OCI-LY1 (cell line): Measurements from ENCODE around the gene ARHGAP10.
A peak's percentile ranks its signal among the peaks of the same experiment; 100 is the strongest.

Source experiments
- H2AFZ ChIP-seq: fragments of 200-600 bp; sonication (generic), shearing (Covaris generic); 2 replicates; pipeline ENCODE4 v1.6.0; 2014; ENCODE audit warnings: antibody characterized with exemption, mild to moderate bottlenecking, low read length
- H3F3A ChIP-seq: fragments of 200-600 bp; sonication (generic), shearing (Covaris generic); 2 replicates; pipeline ENCODE4 v1.6.0; 2014; ENCODE audit warnings: mild to moderate bottlenecking, antibody characterized with exemption, low read length, moderate library complexity; ENCODE audit not compliant: insufficient read depth
- H3K27ac ChIP-seq: fragments of 200-600 bp; sonication (generic); 2 replicates; pipeline ENCODE4 v1.5.1; 2014; ENCODE audit warnings: low read length, mixed run types, mild to moderate bottlenecking, low read depth; ENCODE audit not compliant: poor library complexity, severe bottlenecking
- H3K27me3 ChIP-seq: fragments of 200-600 bp; sonication (generic); 2 replicates; pipeline ENCODE4 v1.6.0; 2014; ENCODE audit warnings: antibody characterized with exemption, mild to moderate bottlenecking, low read length, moderate library complexity; ENCODE audit not compliant: insufficient read depth
- H3K36me3 ChIP-seq: fragments of 200-600 bp; sonication (generic); 2 replicates; pipeline ENCODE4 v1.6.1; 2014; ENCODE audit warnings: mild to moderate bottlenecking, antibody characterized with exemption, low read length, moderate library complexity, mixed read lengths; ENCODE audit not compliant: insufficient read depth
- H3K4me1 ChIP-seq: fragments of 200-600 bp; sonication (generic); 2 replicates; pipeline ENCODE4 v1.5.1; 2014; ENCODE audit warnings: mild to moderate bottlenecking, low read length, moderate library complexity; ENCODE audit not compliant: insufficient read depth, severe bottlenecking
- H3K4me2 ChIP-seq: fragments of 200-600 bp; sonication (generic), shearing (Covaris generic); 2 replicates; pipeline ENCODE4 v1.6.1; 2014; ENCODE audit warnings: low read length
- H3K4me3 ChIP-seq: fragments of 200-600 bp; sonication (generic); 2 replicates; pipeline ENCODE4 v1.5.1; 2014; ENCODE audit warnings: low read length, low read depth, mild to moderate bottlenecking, mixed read lengths; ENCODE audit not compliant: poor library complexity, severe bottlenecking
- H3K79me2 ChIP-seq: fragments of 200-600 bp; shearing (Covaris generic); 2 replicates; pipeline ENCODE4 v1.6.1; 2016; ENCODE audit warnings: mixed run types, low read length, mixed read lengths; ENCODE audit not compliant: insufficient read depth
- H3K9ac ChIP-seq: fragments of 200-600 bp; sonication (generic), shearing (Covaris generic); 2 replicates; pipeline ENCODE4 v1.6.1; 2014; ENCODE audit warnings: mild to moderate bottlenecking, low read length, mixed read lengths
- H3K9me2 ChIP-seq: fragments of 200-600 bp; sonication (generic), shearing (Covaris generic); 2 replicates; pipeline ENCODE4 v1.6.1; 2014; ENCODE audit warnings: low read depth, mild to moderate bottlenecking, low read length, mixed read lengths
- H3K9me3 ChIP-seq: fragments of 200-600 bp; shearing (Covaris generic); 2 replicates; pipeline ENCODE4 v1.6.1; 2014; ENCODE audit warnings: low read length, mixed read lengths
- H4K20me1 ChIP-seq: fragments of 200-600 bp; sonication (generic), shearing (Covaris generic); 2 replicates; pipeline ENCODE4 v1.6.0; 2016; ENCODE audit warnings: mild to moderate bottlenecking, low read length; ENCODE audit not compliant: insufficient read depth
- CTCF ChIP-seq: fragments of 200-600 bp; sonication (generic), shearing (Covaris generic); IDR thresholded peaks from 2 replicates; pipeline ENCODE4 v1.5.1; 2017; ENCODE audit warnings: mild to moderate bottlenecking, antibody characterized with exemption, low read length, moderate library complexity, mixed read lengths
- EZH2 ChIP-seq: fragments of 200-600 bp; sonication (generic), shearing (Covaris generic); IDR thresholded peaks from 2 replicates; pipeline ENCODE4 v1.8.0; 2017; ENCODE audit warnings: borderline replicate concordance, mixed run types, mild to moderate bottlenecking, antibody characterized with exemption, low read length, moderate library complexity, mixed read lengths

ARHGAP10 gene

GRCh38 chr4:147940171-147940570 lies 208.3 kb downstream of the ARHGAP10 start:
- Histone ChIP-seq H3F3A (no peaks in the 10 kb centered on the region), H3K36me3 (no peaks in the 10 kb centered on the region), H3K27me3 (no peaks in the 10 kb centered on the region), H3K9me3 (no peaks in the 10 kb centered on the region), H3K4me1 (peaks cover 33% of the 10 kb centered on the region), H2AFZ (no peak overlapping the region), H3K4me3 (no peak overlapping the region), H4K20me1 (no peaks in the 10 kb centered on the region), H3K9me2 (no peaks in the 10 kb centered on the region), H3K27ac (no peak overlapping the region), H3K79me2 (no peaks in the 10 kb centered on the region), H3K9ac (no peak overlapping the region), H3K4me2 (no peak overlapping the region)
- TF ChIP-seq EZH2 (no peak), CTCF (no peak)

GRCh38 chr4:147941373-147941772 lies 209.5 kb downstream of the ARHGAP10 start:
- Histone ChIP-seq H3K4me1 (peaks cover 33% of the 10 kb centered on the region), H2AFZ (no peak overlapping the region), H3K36me3 (no peaks in the 10 kb centered on the region), H3K9me3 (no peaks in the 10 kb centered on the region), H3K9ac (no peak overlapping the region), H3K9me2 (no peaks in the 10 kb centered on the region), H4K20me1 (no peaks in the 10 kb centered on the region), H3K4me2 (no peak overlapping the region), H3K27ac (no peak overlapping the region), H3F3A (no peaks in the 10 kb centered on the region), H3K27me3 (no peaks in the 10 kb centered on the region), H3K79me2 (no peaks in the 10 kb centered on the region), H3K4me3 (no peak overlapping the region)
- no peak for TF ChIP-seq CTCF

- Histone ChIP-seq H3K27me3 (no peaks in the 10 kb centered on the region), H3K4me3 (no peak overlapping the region), H4K20me1 (no peaks in the 10 kb centered on the region), H3K4me2 (no peak overlapping the region), H3K9me2 (no peaks in the 10 kb centered on the region), H3F3A (no peaks in the 10 kb centered on the region), H3K4me1 (peaks cover 33% of the 10 kb centered on the region), H3K27ac (peak overlapping the region; percentile 36), H3K36me3 (no peaks in the 10 kb centered on the region), H3K79me2 (no peaks in the 10 kb centered on the region), H3K9ac (no peak overlapping the region), H3K9me3 (no peaks in the 10 kb centered on the region), H2AFZ (no peak overlapping the region)
- no peak for TF ChIP-seq EZH2
- no peak for TF ChIP-seq CTCF
Measured at GRCh38 chr4:147942729-147943128, 210.8 kb downstream of the ARHGAP10 start.
